H54 (cell line): ENCODE results near the gene PARP11.
A peak's percentile ranks its signal among the peaks of the same experiment; 100 is the strongest.

Experiments
- DNase-seq: peaks from one replicate; pipeline ENCODE4 v3.0.0; 2011; ENCODE audit warnings: low spot score, mixed read lengths; ENCODE audit not compliant: insufficient read length
- FAIRE-seq: peaks from 3 replicates; lab custom pipeline; 2011; peaks lifted over from hg19 to GRCh38; lab: Jason Lieb, UNC
- POLR2A ChIP-seq: IDR thresholded peaks from 2 replicates; pipeline ENCODE4 v1.6.1; 2011; ENCODE audit warnings: low read depth, mild to moderate bottlenecking, low read length

PARP11 gene

DNA sequence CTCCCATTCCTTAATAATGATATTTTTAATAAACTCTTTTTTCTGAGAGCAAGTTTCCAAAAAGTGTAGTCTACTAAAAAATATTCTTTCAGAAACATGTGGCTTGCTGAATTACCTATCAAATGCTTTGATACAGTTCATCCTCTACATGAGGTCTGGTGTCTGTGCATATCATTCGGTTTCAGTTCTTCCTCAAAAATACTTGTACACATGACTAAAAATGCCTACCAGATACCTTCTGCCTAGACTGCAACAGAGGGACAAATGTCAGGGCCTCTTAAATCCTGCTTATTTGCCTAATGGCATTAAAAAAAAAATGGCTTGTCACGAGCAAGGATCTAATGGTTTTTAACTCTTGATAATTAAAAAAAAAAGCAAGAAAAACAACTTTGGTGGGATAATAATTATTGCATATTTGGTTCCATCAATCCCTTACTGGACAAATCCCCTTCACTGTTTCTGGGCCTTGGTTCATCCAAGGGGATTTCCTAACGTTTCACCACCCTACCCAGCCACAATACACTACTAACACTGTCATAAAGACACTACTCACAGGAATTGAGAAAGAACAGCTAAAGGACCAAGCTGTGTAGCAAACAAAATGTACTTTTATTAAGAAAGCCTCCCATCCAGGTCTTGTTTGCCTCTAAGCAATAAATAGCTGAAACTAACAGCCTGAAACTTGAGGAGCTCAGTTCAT lies 45.7 kb downstream of the PARP11 start:
- no peak for TF ChIP-seq POLR2A
- DNase-seq (no peak), FAIRE-seq (no peak)

DNA sequence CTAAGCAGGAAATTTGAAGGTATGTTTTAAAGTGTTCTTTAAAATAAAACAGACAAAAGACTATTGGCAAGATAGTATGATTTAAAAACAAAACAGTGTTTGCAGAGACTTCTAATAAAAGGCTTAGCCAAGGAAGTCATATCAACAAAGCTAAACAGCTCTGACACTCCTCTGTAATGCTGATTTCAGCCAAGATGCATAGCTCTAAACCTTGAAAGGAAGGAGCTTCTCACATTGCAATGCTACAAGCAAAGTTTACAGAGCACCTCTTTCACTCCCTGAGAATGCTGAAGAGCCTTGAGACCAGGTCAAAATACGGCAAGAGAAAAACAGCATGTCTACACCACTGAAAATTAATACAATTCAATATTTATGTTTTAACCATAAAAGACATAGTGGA lies 51.8 kb downstream of the PARP11 start:
- FAIRE-seq (no peak), DNase-seq (no peak)
- no peak for TF ChIP-seq POLR2A

DNA sequence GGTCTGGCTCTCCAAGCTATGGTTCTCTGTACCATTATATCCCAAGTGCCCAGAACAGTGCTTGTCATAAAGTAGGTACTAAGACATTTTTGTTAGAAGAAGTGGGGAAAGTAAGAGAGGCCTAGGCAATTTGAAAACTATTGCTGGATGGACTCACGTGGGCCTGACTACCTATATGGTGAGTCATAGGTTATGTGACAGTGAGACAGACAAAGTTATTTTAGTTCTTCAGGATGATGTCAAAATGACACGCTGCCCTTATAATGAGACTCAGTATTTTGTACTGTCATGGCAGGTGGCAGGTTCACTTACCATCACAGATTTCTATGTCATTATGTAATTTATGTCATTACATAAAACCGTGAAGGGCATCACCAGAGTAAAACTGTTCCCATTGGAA lies 53.1 kb downstream of the PARP11 start:
- peak; percentile 79 for FAIRE-seq
- peak; percentile 18 for DNase-seq
- TF ChIP-seq POLR2A, result no peak

DNA sequence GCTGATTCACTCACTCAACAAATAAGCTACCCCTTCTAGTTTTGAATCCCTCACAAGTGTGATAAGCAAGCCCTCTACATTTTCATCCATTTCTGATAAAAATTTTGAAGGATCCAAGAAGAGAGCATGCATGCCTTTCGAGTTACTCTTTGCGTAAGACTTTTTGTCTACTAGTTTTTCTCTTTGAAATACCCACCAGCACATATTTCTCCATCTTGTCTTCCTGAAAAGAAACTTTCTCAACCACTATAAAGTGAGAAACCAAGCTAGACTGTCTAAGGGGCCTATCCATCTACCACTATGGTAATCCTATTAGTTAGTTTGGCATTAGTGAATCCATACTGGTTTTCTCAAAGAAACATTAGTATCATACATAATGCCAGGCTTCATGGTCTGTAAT lies 56.9 kb downstream of the PARP11 start:
- DNase-seq (no peak), FAIRE-seq (no peak)
- no peak for TF ChIP-seq POLR2A

DNA sequence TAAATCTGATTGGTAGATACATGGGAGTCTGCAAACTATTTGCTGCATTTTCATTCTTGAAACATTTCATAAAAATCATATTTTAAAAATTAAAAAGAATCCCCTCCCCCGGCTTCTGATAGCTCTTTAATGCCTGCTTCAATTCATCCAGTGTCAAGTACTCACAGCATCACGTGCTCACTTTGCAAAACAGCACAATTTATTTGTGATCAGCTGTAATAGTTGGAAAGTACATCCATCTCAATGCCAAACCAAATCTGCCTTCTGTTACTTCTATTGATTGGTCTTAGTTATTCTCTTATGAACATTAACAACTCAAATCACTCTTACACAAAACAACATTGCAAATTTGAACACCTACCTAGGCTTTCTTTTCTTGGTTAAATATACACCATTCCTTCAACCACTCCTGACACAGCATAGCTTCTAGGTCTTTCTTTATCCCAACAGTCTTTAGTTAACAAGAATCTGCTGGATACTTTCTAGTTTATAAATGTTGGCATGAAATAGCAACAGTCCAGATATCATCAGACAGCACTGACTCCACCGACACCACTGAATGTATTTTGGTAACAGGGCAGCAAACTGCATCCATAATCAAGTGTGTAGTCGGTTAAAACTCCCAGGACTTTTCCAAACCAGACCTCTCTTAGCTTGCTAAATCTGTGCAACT lies 58.0 kb downstream of the PARP11 start:
- no peak for TF ChIP-seq POLR2A
- DNase-seq (no peak), FAIRE-seq (no peak)

DNA sequence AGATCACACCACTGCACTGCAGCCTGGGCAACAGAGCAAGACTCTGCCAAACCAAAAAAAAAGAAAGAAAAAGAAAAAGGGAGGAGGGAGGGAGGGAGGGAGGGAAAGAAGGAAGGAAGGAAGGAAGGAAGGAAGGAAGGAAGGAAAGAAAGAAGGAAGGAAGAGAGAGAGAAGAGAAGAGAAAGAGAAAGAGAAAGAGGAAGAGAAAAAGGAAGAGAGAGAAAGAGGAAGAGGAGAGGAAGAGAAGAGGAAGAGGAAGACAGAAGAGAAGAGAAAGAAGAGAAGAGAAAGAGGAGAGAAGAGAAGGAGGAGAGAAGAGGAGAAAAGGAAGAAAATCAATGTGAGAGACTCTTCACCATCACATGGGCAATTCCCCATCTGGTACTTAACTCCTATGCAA lies 62.7 kb downstream of the PARP11 start:
- no peak for TF ChIP-seq POLR2A
- FAIRE-seq (no peak), DNase-seq (no peak)

DNA sequence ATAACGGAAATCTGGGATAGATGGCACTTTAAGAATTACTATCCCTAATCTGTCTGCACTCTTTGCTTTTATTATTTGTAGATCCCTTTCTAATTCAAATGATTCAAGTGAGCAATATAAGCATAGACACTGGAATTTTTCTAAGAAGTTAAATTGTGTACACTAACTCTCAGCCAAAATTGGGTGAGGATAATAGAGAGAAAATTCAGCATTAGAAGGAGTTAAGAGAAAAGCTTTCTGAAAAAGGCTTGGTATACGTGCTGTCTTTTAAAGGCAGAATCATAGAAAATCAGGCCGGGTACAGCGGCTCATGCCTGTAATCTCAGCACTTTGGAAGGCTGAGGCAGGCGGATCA lies 63.2 kb downstream of the PARP11 start:
- no peak for FAIRE-seq

DNA sequence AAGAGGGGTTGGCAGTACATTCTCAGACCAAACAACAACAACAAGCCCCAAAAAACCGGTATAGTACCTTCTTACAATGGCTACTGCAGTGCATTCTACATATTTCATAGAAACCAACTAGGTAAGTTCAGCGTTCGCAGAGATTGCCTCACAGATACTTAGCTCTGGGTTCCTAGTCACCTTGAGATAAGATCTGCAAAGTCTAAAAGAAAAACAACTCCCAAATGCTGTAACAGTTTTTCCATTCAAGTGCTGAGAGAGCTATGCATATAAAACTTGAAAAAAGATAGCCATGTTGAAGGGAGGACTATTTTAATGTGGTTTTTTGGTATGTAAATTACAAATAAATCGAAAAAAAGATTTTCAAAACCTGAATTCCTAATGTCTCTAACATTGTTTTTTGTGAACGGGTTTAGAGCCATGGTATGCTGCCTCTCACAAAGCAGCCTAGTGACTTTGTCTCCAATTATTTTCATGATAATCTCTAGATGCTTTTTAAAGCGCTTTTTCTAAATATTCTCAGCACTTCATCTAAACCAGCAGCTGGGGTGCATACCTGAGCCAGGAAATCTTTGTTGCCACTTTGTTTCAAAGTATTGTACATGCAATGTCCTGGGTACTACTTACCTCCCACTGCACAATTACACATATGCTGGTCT lies 63.7 kb downstream of the PARP11 start:
- FAIRE-seq (no peak), DNase-seq (no peak)
- no peak for TF ChIP-seq POLR2A

More for the DNA sequence above, 63.2 kb downstream of the PARP11 start:
- TF ChIP-seq POLR2A, result no peak
- no peak for DNase-seq

DNA sequence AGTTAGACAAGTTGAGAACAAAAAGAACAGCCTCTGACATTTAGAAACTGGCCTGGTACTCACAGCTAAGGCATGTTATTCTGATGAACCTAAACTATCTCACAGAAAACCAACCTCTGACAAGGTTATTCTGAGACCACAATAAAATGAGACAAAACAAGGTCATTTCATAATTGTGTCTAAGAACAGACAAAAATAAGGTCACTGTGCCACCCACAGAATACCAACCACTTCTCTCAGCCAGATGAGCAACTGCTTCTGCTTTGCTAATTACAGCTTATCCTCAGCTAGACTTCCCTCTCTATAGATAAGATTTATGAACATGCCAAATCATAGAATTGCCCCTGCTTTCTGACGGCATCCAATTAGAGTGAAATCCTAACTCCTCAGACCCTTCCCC lies 68.1 kb downstream of the PARP11 start:
- no peak for TF ChIP-seq POLR2A
- FAIRE-seq, result no peak

DNA sequence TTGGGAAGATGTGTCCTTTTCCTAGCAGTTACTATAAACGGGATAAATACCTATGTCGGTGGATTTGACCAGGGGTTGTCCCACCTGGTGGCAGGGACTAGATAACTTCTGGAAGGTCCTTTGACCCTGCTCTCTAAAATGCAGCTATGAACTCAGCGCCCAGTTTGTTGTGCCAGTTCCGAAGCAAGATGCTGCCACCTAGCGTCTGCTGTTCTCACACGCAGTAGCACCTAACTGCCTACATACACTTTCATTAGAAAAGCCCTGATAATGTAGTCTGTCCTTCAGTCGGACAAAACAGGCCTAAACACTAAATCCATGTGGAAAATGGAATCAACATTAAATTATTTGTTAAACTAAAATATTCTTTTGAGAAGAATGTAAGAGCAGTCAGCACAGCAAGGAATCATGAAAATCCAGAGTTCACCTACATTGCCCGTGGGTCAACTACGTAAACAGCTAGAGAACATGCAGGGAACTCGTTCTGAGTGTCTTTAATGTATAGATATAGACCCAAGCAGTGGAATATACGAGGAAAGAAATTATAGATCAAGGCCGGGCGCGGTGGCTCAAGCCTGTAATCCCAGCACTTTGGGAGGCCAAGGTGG lies 69.2 kb downstream of the PARP11 start:
- peak; percentile 74 for FAIRE-seq
- no peak for TF ChIP-seq POLR2A

More for the DNA sequence above, 68.1 kb downstream of the PARP11 start:
- no peak for DNase-seq

DNA sequence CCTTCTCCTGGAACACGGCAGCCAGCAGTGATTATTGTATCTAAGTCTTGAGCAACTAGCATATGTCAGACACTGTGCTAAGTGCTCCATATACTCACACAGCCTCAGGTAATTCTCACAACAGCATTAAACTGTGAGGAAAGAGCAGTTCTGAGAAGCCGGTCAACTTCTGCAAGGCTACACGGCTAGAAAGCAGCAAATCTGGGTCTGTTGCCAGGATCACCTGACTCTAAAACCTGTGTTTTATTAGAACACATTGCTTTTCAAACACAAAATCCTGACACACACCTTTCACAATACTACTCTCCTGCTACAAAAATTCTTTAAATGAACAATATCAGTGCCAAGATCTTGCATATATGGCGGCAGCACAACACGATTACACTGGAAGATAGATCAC lies 70.5 kb downstream of the PARP11 start:
- DNase-seq, result no peak
- TF ChIP-seq POLR2A, result no peak
- FAIRE-seq, result no peak

More for the DNA sequence above, 69.2 kb downstream of the PARP11 start:
- peak; percentile 26 for DNase-seq

DNA sequence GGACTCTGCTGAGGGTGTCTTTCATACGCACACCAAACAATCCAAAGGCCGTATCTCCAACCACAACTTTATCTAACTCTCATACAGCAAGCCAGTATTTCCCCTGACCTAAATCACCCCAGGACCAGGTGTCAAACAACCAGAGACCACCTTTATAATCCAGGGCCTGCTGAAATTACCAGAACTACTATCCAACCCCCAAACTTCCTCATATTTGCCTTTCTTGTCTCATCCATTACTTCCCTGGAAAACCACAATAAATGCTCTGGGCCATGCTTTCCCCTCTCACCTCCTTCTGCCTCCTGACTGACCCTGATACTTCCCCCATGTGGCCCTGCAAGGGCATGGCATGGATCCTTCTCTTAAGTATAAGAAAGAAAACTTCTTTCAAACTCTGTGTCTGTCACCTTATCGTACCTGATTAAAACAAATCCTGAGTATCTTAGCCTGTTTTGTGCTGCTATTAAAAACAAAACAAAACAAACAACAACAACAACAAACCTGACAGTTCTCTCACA lies 75.6 kb downstream of the PARP11 start:
- no peak for FAIRE-seq
- TF ChIP-seq POLR2A, result no peak
- no peak for DNase-seq

DNA sequence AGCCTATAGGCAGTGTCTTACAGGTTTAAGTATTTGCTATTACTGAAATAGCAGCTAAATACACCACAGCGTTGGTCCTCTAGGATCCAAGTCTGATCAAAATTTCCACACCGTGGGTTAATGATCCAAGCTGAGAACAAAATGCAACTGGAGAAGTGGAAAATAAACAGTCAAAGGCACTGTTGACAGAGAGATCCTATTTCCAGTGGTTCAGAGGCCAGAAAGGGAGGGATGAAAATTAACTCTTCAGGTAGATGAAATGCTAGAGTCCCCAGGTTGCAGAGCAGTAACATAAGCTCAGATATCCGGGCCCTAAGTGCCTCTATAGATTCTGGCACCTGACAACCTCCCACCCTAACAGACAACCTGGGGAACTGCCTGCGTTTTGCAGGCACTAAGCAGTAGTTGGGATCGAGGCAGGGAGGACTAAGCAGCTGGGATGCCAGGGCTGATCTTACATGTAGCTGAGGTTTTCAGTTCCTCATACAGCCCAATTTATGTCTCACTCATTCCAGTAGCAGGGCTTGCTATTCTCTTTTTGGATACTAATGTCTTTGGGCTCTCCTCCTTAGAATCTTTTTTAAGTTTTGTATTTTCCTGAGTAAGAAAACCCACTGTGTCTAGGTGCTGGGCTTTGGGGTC lies 77.6 kb downstream of the PARP11 start:
- no peak for FAIRE-seq
- DNase-seq, result no peak
- no peak for TF ChIP-seq POLR2A
